GM12892 (cell line): ENCODE data around the gene DIO1.

Experiments
- POLR2A ChIP-seq: IDR thresholded peaks from 2 replicates; pipeline ENCODE4 v1.6.1; 2011; ENCODE audit warnings: low read depth, low read length, control low read depth
- POLR2AphosphoS5 ChIP-seq: IDR thresholded peaks from 2 replicates; pipeline ENCODE4 v1.6.1; 2011; ENCODE audit warnings: low read depth, low read length, control low read depth
- TAF1 ChIP-seq: IDR thresholded peaks from 2 replicates; pipeline ENCODE4 v1.6.1; 2011; ENCODE audit warnings: low read depth, mild to moderate bottlenecking, control low read depth, low read length, borderline replicate concordance

GRCh38 chr1:53899206-53899628, 5.2 kb downstream of the DIO1 start:
- TF ChIP-seq POLR2AphosphoS5 (no peak), POLR2A (no peak), TAF1 (no peak)
